Glutamatergic neuron (in vitro differentiated cells): ENCODE measurements around the gene LRCH3. TPM values are rescaled to one million over a fixed set of nuclear protein-coding genes. Genes with fewer than 3 reads are reported as not detected.

Source experiments
- DNase-seq: peaks from one replicate; pipeline ENCODE4 v3.0.0; 2022
- H3K27ac Mint-ChIP-seq: one replicate; pipeline ENCODE4 v1.8.0; 2020; ENCODE audit warnings: mild to moderate bottlenecking, mixed read lengths, inconsistent platforms; ENCODE audit not compliant: unreplicated experiment
- H3K27me3 Mint-ChIP-seq: one replicate; pipeline ENCODE4 v1.8.0; 2020; ENCODE audit warnings: mild to moderate bottlenecking, moderate library complexity, mixed read lengths, inconsistent platforms; ENCODE audit not compliant: unreplicated experiment
- H3K36me3 Mint-ChIP-seq: one replicate; pipeline ENCODE4 v1.8.0; 2020; ENCODE audit warnings: mild to moderate bottlenecking, mixed read lengths, inconsistent platforms; ENCODE audit not compliant: unreplicated experiment
- H3K4me1 Mint-ChIP-seq: one replicate; pipeline ENCODE4 v1.8.0; 2020; ENCODE audit warnings: mild to moderate bottlenecking, low read depth, mixed read lengths, inconsistent platforms; ENCODE audit not compliant: unreplicated experiment
- H3K4me3 Mint-ChIP-seq: one replicate; pipeline ENCODE4 v1.8.0; 2020; ENCODE audit warnings: mild to moderate bottlenecking, mixed read lengths, inconsistent platforms; ENCODE audit not compliant: unreplicated experiment
- H3K9me3 Mint-ChIP-seq: one replicate; pipeline ENCODE4 v1.8.0; 2020; ENCODE audit warnings: mild to moderate bottlenecking, moderate library complexity, mixed read lengths, inconsistent platforms; ENCODE audit not compliant: unreplicated experiment
- total RNA-seq: library from RNA; stranded (reverse); fragmentation: NEBNext Ultra II Directional; extraction: Animal tissue kit (Norgen Biotek cat#: 25700); gene quantifications from one replicate; pipeline ENCODE4 v1.2.1, GENCODE V29; 2021; ENCODE audit not compliant: unreplicated experiment
- TF ChIP-seq, protein P1 (sequence below): fragments of 200-600 bp; sonication (generic); IDR thresholded peaks from one replicate; pipeline ENCODE4 v1.5.0; 2021; ENCODE audit not compliant: partially characterized antibody, unreplicated experiment

LRCH3 gene
- total RNA-seq, 1 donor from 2014 or later: 79.0 TPM

DNA sequence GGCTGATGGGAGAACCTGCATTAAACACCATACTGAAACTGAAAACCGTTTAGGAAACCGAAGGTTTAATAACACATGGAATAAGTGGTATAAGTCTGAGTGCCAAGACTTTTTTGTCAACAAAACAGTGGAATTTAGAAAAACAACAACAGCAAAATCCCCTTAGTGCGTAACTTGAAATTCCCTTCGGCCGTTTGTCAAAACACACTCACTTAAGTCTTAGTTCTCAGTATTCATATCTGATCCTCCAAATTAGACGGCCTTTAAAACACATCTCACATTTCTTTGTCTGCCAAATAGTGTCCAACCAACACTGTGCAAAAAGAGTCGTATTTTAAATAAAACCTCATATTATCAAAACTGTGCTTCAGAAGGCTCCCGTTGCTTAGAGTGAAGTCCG, 64.5 kb downstream of the LRCH3 start:
- Mint-ChIP-seq H3K27ac (no peak overlapping the region), H3K36me3 (peaks cover 13% of the 10 kb centered on the region), H3K9me3 (peaks cover 2% of the 10 kb centered on the region), H3K27me3 (peaks cover 4% of the 10 kb centered on the region), H3K4me3 (no peak overlapping the region), H3K4me1 (peaks cover 3% of the 10 kb centered on the region)
- TF ChIP-seq, protein P1, sequence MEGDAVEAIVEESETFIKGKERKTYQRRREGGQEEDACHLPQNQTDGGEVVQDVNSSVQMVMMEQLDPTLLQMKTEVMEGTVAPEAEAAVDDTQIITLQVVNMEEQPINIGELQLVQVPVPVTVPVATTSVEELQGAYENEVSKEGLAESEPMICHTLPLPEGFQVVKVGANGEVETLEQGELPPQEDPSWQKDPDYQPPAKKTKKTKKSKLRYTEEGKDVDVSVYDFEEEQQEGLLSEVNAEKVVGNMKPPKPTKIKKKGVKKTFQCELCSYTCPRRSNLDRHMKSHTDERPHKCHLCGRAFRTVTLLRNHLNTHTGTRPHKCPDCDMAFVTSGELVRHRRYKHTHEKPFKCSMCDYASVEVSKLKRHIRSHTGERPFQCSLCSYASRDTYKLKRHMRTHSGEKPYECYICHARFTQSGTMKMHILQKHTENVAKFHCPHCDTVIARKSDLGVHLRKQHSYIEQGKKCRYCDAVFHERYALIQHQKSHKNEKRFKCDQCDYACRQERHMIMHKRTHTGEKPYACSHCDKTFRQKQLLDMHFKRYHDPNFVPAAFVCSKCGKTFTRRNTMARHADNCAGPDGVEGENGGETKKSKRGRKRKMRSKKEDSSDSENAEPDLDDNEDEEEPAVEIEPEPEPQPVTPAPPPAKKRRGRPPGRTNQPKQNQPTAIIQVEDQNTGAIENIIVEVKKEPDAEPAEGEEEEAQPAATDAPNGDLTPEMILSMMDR: no peak
- no peak for DNase-seq

DNA sequence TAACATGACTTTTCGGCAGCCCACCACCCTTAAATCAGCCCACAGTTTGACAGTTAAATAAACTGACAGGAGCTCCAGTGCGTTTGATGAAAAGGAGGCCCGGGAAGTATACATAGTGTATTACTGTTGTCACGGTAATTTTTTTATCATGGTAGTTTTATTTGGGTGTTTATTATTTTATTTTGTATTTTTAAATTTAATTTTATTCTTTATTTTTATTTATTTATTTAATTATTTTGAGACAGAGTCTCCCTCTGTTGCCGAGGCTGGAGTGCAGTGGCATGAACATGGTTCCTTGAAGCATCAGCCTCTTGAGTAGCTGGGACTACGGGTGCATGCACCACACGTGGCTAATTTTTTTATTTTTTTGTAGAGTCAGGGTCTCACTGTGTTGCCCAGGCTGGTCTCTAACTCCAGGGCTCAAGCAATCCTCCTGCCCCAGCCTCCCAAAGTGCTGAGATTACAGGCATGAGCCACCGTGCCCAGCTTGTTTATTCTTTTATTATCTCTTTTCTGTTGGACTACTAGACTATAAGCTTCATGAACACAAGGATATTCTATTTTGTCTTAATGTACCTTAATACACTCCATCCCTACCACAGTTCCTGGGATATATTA, 65.3 kb downstream of the LRCH3 start:
- DNase-seq: no peak
- TF ChIP-seq, protein P1: no peak
- Mint-ChIP-seq H3K4me3 (no peak overlapping the region), H3K4me1 (peaks cover 3% of the 10 kb centered on the region), H3K27ac (no peak overlapping the region), H3K9me3 (peaks cover 2% of the 10 kb centered on the region), H3K27me3 (peaks cover 4% of the 10 kb centered on the region), H3K36me3 (peaks cover 13% of the 10 kb centered on the region)

DNA sequence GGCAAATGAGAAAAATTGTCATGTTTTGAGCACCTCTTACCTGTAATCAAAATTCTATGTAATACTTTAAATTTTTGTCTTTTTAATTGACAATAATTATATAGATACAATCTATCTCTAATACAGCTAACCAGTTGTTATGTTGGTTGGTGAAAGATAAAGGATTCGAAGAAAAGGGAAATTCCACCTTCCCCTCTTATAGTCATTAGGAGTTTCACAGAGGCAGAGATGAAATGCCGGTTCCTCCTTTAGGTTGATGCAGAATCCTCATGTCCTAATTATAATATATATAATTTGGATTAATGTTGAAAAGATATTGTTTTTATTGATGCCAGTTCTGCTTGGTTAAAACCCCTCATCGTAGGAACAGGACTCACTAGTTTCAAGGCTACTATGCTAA, 67.1 kb downstream of the LRCH3 start:
- Mint-ChIP-seq H3K4me1 (peaks cover 3% of the 10 kb centered on the region), H3K36me3 (peaks cover 13% of the 10 kb centered on the region), H3K9me3 (peaks cover 2% of the 10 kb centered on the region), H3K27me3 (peaks cover 4% of the 10 kb centered on the region), H3K27ac (no peak overlapping the region), H3K4me3 (no peak overlapping the region)
- no peak for DNase-seq
- TF ChIP-seq, protein P1: no peak

DNA sequence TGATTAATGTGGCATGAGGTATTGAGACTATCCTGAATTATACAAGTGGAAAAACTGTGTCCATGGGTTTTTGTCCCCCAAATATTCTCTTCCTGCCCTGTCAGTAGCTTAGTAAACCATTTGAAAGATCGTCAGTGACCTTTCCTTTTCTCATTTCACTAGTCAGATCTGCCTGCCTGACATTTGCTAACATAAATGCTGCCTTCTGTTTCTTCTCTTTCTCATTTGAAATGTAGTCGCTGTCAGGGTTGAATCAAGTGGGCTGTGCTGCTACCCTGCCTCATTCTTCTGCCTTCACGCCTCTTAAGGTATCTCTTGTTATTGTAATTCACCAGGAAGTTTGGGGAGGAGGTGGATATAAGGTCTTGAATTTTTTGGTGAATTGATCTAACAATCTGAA, 67.5 kb downstream of the LRCH3 start:
- peaks cover 2% of the 10 kb centered on the region for H3K9me3 Mint-ChIP-seq
- no peak overlapping the region for H3K27ac Mint-ChIP-seq
- peaks cover 3% of the 10 kb centered on the region for H3K4me1 Mint-ChIP-seq
- H3K4me3 Mint-ChIP-seq: no peak overlapping the region
- peaks cover 4% of the 10 kb centered on the region for H3K27me3 Mint-ChIP-seq
- TF ChIP-seq, protein P1: no peak
- peaks cover 13% of the 10 kb centered on the region for H3K36me3 Mint-ChIP-seq
- DNase-seq: no peak

DNA sequence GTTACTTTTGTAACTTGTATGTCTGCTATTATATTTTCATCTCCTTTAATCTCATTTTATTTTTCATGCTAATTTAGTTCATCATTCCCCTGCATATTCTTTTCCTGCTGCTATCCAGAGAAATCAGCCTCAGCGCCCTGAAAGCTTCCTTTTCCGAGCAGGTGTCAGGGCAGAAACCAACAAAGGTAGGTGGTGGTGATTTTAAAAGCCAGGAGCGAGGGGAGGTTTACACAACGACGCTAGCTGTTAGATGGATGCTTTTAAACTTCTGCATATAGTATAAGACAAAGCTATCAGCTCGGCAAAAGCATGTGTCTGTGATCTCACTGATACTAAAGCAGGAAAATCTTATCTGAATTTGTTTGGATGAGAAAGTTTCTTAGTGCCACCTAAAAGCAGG, 75.0 kb downstream of the LRCH3 start:
- H3K9me3 Mint-ChIP-seq: no peaks in the 10 kb centered on the region
- no peak for DNase-seq
- H3K27me3 Mint-ChIP-seq: no peaks in the 10 kb centered on the region
- H3K27ac Mint-ChIP-seq: no peak overlapping the region
- TF ChIP-seq, protein P1: no peak
- H3K36me3 Mint-ChIP-seq: no peaks in the 10 kb centered on the region
- no peaks in the 10 kb centered on the region for H3K4me1 Mint-ChIP-seq
- no peak overlapping the region for H3K4me3 Mint-ChIP-seq
